Endothelial cell (in vitro differentiated cells): ENCODE data around the gene PASD1. TPM values are rescaled to one million over a fixed set of nuclear protein-coding genes. Genes with fewer than 3 reads are reported as not detected.

ENCODE experiments used
- DNase-seq: peaks from one replicate; pipeline ENCODE4 v3.0.0; 2021; ENCODE audit warnings: low spot score
- H3K27ac Mint-ChIP-seq: one replicate; pipeline ENCODE4 v1.8.0; 2021; ENCODE audit warnings: mixed read lengths, inconsistent platforms; ENCODE audit not compliant: unreplicated experiment
- H3K27me3 Mint-ChIP-seq: one replicate; pipeline ENCODE4 v1.8.0; 2021; ENCODE audit warnings: mild to moderate bottlenecking, moderate library complexity, mixed read lengths, inconsistent platforms; ENCODE audit not compliant: unreplicated experiment
- H3K36me3 Mint-ChIP-seq: one replicate; pipeline ENCODE4 v1.8.0; 2021; ENCODE audit warnings: mild to moderate bottlenecking, low read depth, mixed read lengths, inconsistent platforms; ENCODE audit not compliant: unreplicated experiment
- H3K4me1 Mint-ChIP-seq: one replicate; pipeline ENCODE4 v1.8.0; 2021; ENCODE audit warnings: mild to moderate bottlenecking, mixed read lengths, inconsistent platforms; ENCODE audit not compliant: unreplicated experiment
- H3K4me3 Mint-ChIP-seq: one replicate; pipeline ENCODE4 v1.8.0; 2021; ENCODE audit warnings: mild to moderate bottlenecking, mixed read lengths, inconsistent platforms; ENCODE audit not compliant: unreplicated experiment
- H3K9me3 Mint-ChIP-seq: one replicate; pipeline ENCODE4 v1.8.0; 2021; ENCODE audit warnings: mixed read lengths, inconsistent platforms; ENCODE audit not compliant: unreplicated experiment
- CTCF ChIP-seq: fragments of 200-600 bp; sonication (generic); IDR thresholded peaks from one replicate; pipeline ENCODE4 v1.5.0; 2021; ENCODE audit warnings: antibody characterized with exemption; ENCODE audit not compliant: unreplicated experiment
- total RNA-seq: library from RNA; stranded (reverse); fragmentation: NEBNext Ultra II Directional; extraction: Animal tissue kit (Norgen Biotek cat#: 25700); gene quantifications from one replicate; pipeline ENCODE4 v1.2.1, GENCODE V29; 2021; ENCODE audit not compliant: unreplicated experiment

PASD1 gene
- total RNA-seq, 1 donor from 2014 or later = not detected

GRCh38 chrX:151676196-151676595 lies 112.7 kb downstream of the PASD1 start:
- Mint-ChIP-seq H3K27me3 (no peaks in the 10 kb centered on the region), H3K27ac (no peak overlapping the region), H3K36me3 (no peaks in the 10 kb centered on the region), H3K4me1 (no peaks in the 10 kb centered on the region), H3K4me3 (no peak overlapping the region), H3K9me3 (no peaks in the 10 kb centered on the region)
- no peak for TF ChIP-seq CTCF
- no peak for DNase-seq

DNA sequence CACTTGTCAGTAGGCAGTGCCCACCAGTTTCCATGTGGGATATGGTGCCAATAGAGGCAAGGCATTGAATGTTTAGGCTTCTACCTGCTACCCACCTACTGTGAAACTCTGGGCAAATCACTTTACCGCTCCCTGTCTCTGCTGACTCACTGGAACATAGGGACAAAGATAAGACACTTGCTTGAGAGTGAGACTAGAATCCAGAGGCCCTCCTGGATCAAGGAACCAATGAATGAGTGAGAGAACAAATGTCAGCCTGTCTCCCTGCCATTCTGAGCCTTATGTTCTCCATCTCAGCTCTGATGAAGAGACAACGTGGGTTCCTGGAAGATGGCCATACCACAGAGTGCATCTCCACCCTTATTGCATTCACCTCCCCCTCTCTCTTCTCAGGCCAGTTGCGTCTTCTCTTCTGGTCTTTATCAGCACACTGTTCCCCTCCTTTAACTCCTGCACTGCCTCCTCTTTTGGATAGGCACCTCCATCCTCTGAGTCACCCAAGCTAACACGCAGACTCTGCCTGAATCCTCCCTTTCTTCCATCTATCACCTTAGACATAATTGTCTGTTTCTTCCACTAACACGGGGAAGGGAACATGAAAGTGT lies 116.4 kb downstream of the PASD1 start:
- H3K36me3 Mint-ChIP-seq = no peaks in the 10 kb centered on the region
- no peaks in the 10 kb centered on the region for H3K9me3 Mint-ChIP-seq
- H3K27ac Mint-ChIP-seq = no peak overlapping the region
- H3K27me3 Mint-ChIP-seq = no peaks in the 10 kb centered on the region
- DNase-seq = no peak
- H3K4me1 Mint-ChIP-seq = no peaks in the 10 kb centered on the region
- TF ChIP-seq CTCF = no peak
- H3K4me3 Mint-ChIP-seq = no peak overlapping the region

- Mint-ChIP-seq H3K27ac (no peak overlapping the region), H3K27me3 (no peaks in the 10 kb centered on the region), H3K9me3 (no peaks in the 10 kb centered on the region), H3K4me1 (no peaks in the 10 kb centered on the region), H3K36me3 (no peaks in the 10 kb centered on the region), H3K4me3 (no peak overlapping the region)
- peak; percentile 82 for TF ChIP-seq CTCF
- peak; percentile 67 for DNase-seq
Observed at GRCh38 chrX:151680805-151681204, 117.3 kb downstream of the PASD1 start.

DNA sequence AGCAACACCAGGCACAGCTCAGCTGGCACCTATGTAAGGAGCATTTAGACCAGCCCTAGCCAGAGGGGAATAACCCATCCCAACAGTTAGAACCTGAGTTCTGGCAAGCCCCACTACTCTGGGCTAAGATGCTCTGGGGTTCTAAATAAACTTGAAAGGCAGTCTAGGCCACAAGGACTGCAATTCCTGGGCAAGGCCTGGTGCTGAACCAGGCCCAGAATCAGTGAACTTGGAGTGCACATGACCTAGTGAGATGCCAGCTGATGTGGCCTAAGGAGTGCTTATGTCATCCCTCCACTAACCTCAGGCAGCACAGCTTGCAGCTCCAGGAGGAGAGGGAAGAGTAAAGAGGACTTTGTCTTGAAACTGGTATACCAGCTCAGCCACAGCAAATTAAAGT lies 124.2 kb downstream of the PASD1 start:
- no peaks in the 10 kb centered on the region for H3K36me3 Mint-ChIP-seq
- no peak overlapping the region for H3K4me3 Mint-ChIP-seq
- H3K4me1 Mint-ChIP-seq = no peaks in the 10 kb centered on the region
- no peak for TF ChIP-seq CTCF
- H3K9me3 Mint-ChIP-seq = no peaks in the 10 kb centered on the region
- DNase-seq = no peak
- H3K27me3 Mint-ChIP-seq = peaks cover 2% of the 10 kb centered on the region
- no peak overlapping the region for H3K27ac Mint-ChIP-seq

GRCh38 chrX:151688695-151689094 lies 125.2 kb downstream of the PASD1 start:
- Mint-ChIP-seq H3K4me3 (no peak overlapping the region), H3K36me3 (no peaks in the 10 kb centered on the region), H3K27ac (no peak overlapping the region), H3K27me3 (peaks cover 4% of the 10 kb centered on the region), H3K4me1 (no peaks in the 10 kb centered on the region), H3K9me3 (no peaks in the 10 kb centered on the region)
- DNase-seq = no peak
- TF ChIP-seq CTCF = no peak
